HG03354 (cell line): Measurements from ENCODE around the gene CDRT15.

ENCODE experiments used
- ATAC-seq: cut with Tn5 transposase; IDR thresholded peaks from one replicate; pipeline ENCODE4 v1.9.1; 2021; ENCODE audit warnings: mild to moderate bottlenecking; ENCODE audit not compliant: unreplicated experiment, poor library complexity, severe bottlenecking

The CDRT15 gene

GRCh38 chr17:14211246-14211645 lies 25.4 kb downstream of the CDRT15 start:
- no peak for ATAC-seq

GRCh38 chr17:14209215-14209614 lies 27.4 kb downstream of the CDRT15 start:
- no peak for ATAC-seq

GRCh38 chr17:14207791-14208190 lies 28.9 kb downstream of the CDRT15 start:
- no peak for ATAC-seq

- ATAC-seq, result no peak
Observed at GRCh38 chr17:14206891-14207290, 29.8 kb downstream of the CDRT15 start.

- no peak for ATAC-seq
Observed at GRCh38 chr17:14205992-14206461, 30.6 kb downstream of the CDRT15 start.

GRCh38 chr17:14205380-14205779 lies 31.3 kb downstream of the CDRT15 start:
- no peak for ATAC-seq

GRCh38 chr17:14204546-14204945 lies 32.1 kb downstream of the CDRT15 start:
- no peak for ATAC-seq

- ATAC-seq, result no peak
Observed at GRCh38 chr17:14204084-14204483, 32.6 kb downstream of the CDRT15 start.

GRCh38 chr17:14203388-14203787 lies 33.3 kb downstream of the CDRT15 start:
- no peak for ATAC-seq

GRCh38 chr17:14202388-14203166 lies 34.1 kb downstream of the CDRT15 start:
- ATAC-seq, result no peak

- ATAC-seq, result no peak
Observed at GRCh38 chr17:14201988-14202380, 34.7 kb downstream of the CDRT15 start.

GRCh38 chr17:14201021-14201987 lies 35.4 kb downstream of the CDRT15 start:
- ATAC-seq, result no peak

GRCh38 chr17:14200354-14200753 lies 36.3 kb downstream of the CDRT15 start:
- no peak for ATAC-seq

- ATAC-seq, result no peak
Observed at GRCh38 chr17:14199601-14200000, 37.1 kb downstream of the CDRT15 start.

GRCh38 chr17:14198575-14198974 lies 38.1 kb downstream of the CDRT15 start:
- no peak for ATAC-seq

- no peak for ATAC-seq
Observed at GRCh38 chr17:14198013-14198412, 38.6 kb downstream of the CDRT15 start.

GRCh38 chr17:14197586-14197985 lies 39.1 kb downstream of the CDRT15 start:
- ATAC-seq, result no peak

- ATAC-seq, result no peak
Observed at GRCh38 chr17:14197057-14197456, 39.6 kb downstream of the CDRT15 start.

GRCh38 chr17:14196377-14196997 lies 40.2 kb downstream of the CDRT15 start:
- ATAC-seq, result peak; percentile 57

- ATAC-seq, result peak; percentile 57
Observed at GRCh38 chr17:14192636-14193344, 43.9 kb downstream of the CDRT15 start.
